HG02943 (cell line): ENCODE measurements around the gene DAPK1.
"Not testable (repeated sequence)": the region's sequence is repeated elsewhere in the genome, so short reads cannot be mapped to it uniquely, and the experiment has no call there.

ENCODE experiments used
- ATAC-seq: cut with Tn5 transposase; IDR thresholded peaks from one replicate; pipeline ENCODE4 v1.9.1; 2021; ENCODE audit warnings: mild to moderate bottlenecking, low read depth, moderate library complexity; ENCODE audit not compliant: unreplicated experiment

Gene DAPK1

DNA sequence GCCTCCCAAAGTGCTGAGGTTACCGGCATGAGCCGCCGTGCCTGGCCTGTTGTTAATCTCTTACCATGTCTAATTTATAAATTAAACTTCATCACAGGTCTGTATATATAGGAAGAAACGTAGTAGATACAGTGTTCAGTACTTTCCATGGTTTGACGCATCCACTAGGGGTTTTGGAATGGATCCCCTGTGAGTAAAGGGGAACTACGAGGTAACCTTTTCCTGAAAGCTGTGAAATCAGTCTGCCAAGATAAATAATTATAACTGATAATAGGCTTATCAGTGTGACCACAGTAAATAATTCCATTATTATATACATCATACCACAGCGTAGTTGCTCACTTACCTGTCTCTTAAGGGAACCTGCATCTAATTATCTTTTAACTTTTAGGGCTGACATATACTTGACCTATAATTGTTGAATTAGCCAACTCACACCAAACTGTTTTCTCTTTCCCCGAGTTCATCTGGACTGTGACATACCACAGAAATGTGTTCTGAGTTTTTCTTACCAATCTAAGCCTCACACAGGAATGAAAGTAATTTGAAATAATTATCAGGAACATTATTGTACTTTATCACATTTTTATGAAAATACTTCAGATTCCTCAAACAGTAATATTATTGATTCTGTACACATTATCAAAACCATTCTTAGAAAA is 42.9 kb downstream of the DAPK1 start:
- no peak for ATAC-seq

DNA sequence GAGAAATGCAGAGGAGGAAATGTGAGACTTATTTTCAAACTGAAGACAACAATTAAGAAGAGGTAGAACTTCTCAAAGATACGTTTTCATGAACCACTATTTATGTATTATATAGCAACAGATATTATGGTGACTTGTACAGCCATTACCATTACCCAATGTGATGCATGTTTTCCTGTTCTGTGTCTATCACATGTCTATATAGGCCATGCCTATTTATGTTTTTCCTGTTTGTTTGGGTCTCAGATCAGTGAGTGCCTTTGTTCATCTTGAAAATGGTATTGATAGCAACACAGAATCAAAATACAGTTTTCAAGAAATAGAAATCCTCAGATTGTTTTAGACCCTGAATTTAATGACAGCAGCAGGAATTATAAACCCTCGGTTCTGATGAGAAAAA is 44.0 kb downstream of the DAPK1 start:
- ATAC-seq = no peak

DNA sequence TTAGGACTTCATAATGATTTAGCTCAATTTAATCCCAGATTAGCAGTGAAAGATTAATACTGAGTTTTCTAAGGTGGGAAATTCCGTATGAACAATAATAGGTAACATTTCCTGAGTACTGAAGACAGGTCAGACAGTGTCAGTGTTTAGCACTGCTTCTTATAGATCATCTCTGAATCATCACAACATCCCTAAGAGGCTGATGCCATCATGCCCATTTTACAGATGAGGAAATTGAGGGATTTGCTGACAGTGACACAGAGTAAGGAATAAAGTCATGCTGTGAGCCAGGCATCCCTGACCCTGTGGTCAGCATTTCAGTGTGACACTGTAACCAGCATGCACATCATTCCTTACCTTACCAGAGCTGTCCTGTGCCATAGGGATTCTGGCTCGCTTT is 44.5 kb downstream of the DAPK1 start:
- ATAC-seq = no peak

DNA sequence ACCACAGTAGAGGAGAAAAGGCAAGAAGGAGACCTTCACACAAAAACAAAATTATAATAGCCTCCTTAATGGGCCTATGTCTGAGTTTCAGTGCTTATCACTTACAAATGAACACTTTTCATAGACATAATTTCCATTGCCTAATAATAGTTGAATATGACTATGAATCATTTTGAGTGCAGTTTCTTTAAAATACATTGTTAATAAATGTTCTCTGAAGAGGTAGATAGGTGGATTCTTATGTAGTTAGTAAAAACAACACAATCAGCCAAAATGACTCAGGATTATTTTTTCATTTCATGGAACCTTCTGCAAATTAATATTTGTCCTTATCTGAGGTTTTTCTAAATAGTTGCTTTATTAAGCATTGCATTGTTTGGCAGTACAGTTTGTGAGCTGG is 45.6 kb downstream of the DAPK1 start:
- ATAC-seq = no peak

DNA sequence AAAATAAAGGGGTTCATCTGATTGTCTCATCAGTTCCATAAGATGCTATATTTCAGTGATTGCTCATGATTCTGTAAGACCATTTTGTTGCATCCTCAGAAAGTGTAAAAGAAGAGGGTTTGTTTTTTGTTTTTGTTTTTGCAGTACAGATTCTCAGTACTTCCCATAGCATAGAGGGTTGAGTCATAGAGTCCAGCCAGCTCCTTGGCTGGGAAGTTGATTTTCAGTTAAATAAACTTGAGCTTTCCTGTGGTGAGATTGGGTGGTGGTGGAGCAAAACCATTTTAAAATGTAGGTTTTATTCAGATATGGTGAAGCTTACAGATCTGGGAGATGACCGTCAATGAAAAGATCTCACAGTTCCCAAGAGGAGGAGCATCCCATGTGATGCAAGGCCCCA is 48.2 kb downstream of the DAPK1 start:
- no peak for ATAC-seq

DNA sequence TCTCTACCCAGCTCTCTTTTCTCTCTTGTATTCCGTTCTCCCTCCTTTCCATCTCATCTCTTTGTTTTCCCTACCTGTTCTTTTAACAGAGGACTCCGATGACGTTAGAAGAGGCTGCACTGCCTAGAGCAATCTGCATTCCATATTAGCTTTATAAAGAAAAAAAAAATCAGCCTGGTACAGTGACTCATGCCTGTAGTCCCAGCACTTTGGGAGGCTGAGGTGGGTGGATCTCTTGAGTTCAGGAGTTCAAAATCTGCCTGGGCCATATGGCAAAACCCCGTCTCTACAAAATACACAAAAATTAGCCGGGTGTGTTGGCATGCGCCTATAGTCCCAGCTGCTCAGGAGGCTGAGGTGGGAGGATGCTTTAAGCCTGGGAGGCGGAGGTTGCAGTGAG is 49.0 kb downstream of the DAPK1 start:
- no peak for ATAC-seq

DNA sequence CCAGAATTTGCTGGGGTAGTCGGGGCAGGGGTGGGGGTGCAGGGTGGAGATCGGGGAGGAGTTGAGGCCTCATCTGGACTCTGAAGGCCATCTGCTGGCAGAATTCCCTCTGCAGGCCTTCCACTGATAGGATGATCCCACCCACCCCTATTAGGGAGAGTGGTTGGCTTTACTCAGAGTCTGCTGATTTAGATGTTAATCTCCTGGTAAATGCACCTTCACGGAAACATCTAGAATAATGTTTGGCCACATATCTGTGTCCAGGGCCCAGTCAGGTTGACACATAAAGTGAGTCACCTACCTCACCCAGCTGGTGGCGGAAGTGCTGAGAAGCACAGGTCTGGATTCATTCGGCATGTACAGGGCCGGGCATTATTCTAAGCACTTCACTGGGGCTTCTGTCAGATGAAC is 50.0 kb downstream of the DAPK1 start:
- ATAC-seq = no peak

DNA sequence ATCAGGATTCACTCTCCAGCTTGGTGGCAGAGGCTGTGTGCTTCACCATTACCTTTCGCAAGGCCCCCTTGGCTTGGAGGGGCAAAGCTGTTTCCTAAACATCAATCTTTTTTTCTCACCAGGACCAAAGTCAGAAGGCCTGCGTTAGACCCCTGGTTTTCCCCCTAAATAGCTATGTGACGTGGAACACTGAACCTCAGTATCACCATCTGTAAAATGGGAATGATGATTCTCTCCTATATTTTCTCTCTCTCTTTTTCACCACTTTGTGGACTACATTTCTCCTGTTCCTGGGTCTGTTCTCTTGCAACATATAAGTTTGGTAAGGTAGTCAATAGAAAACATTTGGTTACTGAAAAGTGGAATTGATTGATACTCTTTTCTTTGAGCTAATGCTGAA is 50.5 kb downstream of the DAPK1 start:
- no peak for ATAC-seq

DNA sequence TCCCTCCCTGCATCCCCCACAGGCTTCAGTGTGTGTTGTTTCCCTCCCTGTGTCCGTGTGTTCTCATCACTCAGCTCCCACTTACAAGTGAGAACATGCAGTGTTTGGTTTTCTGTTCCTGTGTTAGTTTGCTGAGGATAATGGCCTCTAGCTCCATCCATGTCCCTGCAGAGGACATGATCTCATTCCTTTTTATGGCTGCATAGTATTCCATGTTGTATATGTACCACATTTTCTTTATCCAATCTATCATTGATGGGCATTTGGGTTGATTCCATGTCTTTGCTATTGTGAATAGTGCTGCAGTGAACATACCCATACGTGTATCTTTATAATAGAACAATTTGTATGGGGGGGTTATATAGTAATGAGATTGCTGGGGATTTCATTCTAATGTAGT is 51.4 kb downstream of the DAPK1 start:
- ATAC-seq = not testable (repeated sequence)

DNA sequence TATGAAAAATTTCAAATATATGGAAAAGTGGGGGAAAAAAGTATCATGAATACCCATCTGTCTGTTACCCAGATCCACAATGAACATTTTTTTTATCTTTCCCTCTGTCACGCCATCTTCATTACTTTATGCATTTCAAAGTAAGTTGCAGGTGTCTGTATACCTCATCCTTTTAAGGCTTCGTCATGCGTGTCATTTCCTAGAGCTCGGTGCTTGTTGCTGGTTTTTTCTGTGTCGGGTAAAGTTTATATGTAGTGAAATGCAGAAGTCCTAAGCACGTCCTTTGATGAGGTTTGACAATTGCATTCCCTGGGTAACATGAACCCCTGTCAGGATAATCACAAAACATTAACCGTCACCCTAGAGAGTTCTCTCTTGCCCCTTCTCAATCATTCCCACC is 52.1 kb downstream of the DAPK1 start:
- ATAC-seq = no peak

DNA sequence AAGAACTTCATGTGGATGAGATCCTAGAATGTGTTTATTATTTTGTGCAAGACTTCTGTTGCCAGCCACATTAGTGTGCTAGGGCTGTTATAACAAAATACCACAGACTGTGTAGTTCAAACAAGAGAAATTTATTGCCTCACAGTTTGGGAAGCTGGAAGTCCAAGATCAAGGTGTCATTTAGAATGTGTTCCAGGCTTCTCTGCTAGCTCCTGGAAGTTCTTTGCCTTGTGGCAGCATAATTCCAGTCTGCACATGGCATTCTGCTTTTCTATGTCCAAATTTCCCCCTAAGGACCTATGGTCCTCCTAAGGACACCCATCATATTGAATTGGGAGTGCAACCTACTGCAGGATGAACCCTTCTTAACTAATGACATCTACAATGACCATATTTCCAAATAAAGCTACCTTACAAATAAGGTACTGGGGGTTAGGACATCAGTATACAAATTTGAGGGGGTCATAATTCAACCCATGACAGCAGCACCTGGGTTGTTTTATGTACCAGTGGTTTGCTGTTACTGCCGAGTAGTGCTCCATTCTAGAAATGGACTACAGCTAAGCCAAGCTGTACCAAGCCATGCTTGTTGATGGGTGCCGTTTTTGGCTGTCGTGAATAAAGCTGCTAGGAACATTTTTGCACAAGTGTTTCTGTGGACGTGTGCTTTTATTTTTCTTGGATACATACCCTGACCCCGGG is 52.7 kb downstream of the DAPK1 start:
- ATAC-seq = no peak

DNA sequence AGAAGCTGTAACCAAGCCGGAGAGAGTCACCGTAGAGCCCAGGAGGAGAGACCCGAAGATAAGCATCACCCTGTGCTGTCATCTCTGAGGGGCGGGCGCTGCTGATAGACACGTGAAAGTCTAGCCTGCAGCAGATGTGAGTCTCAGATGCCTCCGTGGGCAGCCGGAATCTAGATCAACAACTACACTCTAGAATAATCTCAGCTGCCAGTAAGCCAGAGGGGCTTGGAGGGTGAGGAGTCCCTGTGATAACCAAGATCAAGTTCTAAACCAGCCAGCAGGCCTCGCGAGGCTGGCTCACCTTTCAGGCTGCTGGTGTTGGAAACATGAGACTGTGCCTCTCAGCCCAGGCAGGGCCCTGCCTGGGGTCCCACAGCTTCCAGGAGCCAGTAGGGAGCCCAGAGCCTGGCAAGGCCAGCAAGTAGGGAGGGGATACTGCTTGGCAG is 54.1 kb downstream of the DAPK1 start:
- no peak for ATAC-seq

DNA sequence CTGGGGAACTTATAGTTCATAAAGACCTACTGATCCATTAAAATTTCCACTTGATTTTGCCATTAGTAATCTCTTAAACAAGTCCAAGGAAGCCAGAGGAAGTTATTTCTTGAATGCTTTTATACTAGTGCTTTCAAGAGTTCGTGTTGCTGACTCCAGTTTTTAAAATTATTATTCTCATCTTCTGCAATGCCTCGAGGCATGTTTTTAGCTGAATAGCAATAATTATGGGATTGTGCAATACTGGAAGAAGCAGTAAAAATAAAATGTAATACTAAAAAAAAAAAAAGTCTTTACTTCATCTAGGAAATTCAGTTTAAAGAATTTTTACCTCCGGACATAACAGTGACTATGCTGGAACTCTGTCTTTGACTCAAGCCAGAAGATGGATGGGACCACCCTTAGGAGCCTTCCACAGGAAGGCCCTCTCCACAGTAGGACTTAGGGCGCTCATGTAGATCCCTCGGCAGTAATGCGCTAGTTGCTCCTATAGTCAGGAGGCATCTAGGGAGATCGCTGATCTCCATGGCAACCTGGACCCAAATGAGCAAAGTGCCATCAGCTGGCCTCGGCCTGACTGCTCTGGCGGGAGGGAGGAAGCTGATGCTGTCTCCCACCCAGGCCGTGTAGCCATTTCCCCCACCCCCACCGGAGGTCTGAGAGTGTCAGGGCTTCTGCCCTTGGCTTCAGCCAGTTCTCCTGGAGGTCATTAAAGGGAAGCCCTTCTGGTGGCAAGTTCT is 56.7 kb downstream of the DAPK1 start:
- ATAC-seq = no peak

DNA sequence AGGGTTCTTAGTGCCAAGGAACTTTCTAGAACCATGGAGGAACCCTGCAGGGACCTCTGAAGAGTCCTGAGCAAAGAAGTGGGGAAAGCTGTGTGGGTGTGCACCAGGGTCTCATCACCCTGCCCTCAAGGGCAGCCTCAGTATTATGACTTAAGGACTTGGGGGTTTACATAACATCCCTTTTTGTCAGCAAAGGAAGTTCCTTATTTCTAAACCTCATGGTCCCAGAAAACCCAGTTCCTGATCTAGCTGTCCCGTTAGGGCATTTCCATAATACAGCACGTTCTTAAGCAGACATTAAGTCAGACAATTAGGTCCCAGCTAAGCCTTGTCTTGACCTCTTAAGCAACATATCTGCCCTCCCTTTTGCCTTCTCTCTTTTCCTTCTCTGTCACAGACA is 57.3 kb downstream of the DAPK1 start:
- ATAC-seq = no peak

DNA sequence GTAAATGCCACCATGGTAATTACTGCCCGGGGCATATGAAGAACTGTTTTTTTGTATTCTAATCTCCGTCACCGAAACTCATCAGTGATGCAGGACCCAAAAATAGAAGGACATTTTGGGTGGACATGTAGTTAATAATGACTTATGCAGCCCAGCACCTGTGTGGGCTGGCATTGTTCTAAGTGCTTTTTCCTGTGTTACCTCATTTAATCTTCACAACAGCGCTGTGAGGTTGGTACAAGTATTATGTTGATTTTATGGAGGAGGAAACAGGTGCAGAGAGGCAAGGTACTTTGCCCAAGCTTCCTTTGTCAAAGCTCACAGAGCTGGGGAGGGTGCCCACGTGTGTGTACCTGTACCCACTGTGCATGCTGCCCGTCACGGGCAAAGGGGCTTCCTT is 58.4 kb downstream of the DAPK1 start:
- no peak for ATAC-seq

DNA sequence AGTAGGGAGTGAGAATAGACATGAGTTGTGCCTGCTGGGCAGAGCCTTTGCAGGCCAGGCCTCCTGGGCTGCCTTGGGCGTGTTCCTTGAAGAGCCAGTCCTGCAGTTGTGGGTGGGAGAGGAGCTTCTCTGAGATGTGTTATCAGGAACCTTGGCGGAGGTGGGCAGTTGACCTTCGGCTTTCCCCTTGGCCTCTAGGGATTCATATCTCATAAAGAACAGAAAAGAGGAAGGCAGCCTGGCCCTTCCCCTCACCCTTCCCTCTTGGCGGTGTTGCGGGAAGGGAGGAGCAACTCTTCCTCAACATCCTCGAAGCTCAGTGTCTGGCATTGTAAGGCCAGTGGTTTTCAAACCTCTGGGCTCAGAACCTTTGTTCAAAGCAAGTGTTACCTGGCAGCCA is 59.2 kb downstream of the DAPK1 start:
- no peak for ATAC-seq

DNA sequence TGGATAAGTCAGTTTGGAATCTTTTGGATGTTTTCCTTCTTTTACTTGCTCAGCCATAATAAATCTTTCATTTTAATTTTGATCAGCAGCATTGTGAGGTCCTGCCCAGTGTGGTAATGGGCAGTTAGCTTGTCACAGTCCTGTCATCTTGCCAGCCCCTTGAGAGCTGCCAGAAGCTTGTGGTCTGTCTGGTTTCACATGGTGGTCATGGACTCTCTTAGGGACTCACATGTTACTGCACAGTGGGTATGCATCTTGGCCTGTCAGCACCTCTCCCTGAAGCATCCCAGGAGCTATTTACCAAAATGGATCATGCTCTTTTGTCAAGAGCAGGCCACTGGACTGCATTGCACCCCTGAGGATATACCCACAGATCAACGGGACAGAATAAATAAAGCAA is 60.3 kb downstream of the DAPK1 start:
- no peak for ATAC-seq

DNA sequence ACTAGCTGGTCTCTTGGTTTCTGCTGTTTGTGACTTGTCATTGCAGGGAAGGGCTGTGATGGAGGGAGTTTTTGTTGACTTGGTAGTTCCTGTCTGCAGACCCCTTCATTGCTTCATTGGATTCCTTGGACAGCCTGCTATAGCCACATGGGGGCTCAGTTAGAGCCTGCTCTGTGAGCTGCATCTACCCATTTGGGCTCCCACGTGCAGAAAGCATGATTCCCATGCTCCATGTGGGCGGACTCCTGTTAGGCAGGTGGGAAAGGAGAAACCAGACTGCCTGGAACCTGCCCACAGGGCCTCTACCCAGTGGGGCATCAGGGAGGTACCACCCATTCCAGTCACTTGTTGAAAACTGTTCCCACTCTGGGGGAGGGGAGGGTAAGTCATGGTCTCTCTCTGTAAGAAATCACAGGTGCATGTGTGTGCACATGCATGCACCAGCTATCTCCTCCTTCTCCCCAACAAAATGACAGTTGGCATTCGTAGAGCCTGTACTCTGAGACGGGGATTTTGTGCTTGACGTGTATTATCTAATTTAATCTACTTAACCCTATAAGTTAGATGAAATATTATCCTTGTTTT is 61.0 kb downstream of the DAPK1 start:
- ATAC-seq = no peak

DNA sequence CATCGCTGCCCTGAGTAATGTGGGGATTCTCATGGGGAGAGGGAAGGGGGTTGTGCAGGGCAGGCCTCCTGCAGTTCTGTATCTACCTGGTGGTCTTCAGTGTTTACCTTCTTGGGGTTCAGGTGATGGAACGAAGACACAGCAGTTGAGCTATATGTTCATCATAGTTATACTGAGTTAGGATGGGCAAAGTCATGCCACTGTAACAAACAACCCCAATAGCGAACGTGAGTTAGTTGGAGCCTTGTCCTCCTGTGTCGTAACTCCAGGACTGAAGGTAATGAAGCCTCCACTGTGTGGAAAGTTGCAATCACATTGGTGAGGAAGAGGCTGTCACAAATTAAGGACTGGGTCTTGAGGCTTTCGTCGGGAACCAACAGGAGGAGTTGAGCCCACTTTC is 64.4 kb downstream of the DAPK1 start:
- ATAC-seq = no peak

DNA sequence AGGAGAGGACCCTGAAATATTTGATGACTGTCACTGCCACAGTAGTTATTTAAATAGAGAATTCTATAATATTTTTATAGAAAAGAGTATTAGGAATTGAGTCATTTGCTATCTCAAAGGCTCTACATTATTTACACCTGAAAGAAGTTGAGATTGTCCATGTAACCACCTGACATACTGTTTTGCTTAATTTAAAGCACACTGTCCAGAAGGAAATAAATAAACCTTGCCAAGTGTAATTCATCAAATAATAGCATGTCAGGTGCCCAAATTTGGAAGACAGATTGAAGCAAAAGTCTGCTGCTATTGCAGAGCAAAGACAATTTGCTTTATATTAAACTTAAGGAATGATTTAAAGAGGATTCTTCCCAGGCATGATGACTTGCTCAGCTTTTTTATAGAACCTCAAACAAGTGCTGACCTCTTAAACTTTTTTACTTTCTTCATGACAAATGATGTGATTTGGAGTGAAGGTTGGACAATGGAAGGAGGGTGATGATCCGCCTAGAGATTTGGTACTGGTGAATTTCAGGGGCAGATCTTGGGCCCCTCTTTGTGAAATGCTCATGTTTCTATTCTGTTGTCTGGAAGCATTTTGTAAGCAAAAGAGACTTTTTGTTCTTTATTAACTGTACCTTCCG is 65.0 kb downstream of the DAPK1 start:
- ATAC-seq = no peak

DNA sequence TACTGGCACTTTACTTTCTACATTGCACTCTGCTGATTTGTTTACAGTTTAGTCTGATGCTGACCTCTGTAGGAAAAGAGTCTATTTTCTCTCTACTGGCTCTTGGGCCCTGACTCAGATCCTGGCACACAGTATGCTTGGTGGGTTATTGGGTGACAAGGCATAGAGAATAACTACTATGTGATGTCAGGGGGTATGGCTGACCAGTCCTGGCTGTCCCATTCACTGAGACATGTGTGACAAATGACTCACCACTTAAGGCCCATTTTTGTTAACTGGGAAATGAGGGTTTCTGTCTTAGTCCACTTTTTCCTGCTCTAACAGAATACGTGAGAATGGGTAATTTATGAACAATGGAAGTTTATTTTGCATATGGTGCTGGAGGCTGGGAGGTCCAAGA is 66.4 kb downstream of the DAPK1 start:
- ATAC-seq = no peak
